SK-N-SH treated with all-trans-retinoic acid at 6 μM for 48 hours (cell line): ENCODE results near the gene KRT4.

Experiments
- ATAC-seq: fragments of 200-7000 bp; cut with Tn5 transposase; 3 replicates; pipeline ENCODE4 v1.9.1; 2020; ENCODE audit warnings: mild to moderate bottlenecking, moderate library complexity
- ARNTL ChIP-seq: fragments of 450-650 bp; formaldehyde crosslinking; IDR thresholded peaks from 2 replicates; pipeline ENCODE4 v1.5.0; 2020; ENCODE audit warnings: low read depth, mild to moderate bottlenecking, moderate library complexity, borderline replicate concordance
- CREB5 ChIP-seq: fragments of 250-450 bp; sonication (Bioruptor Pico); IDR thresholded peaks from 2 replicates; pipeline ENCODE4 v1.5.1; 2020; ENCODE audit warnings: low read depth, mild to moderate bottlenecking, moderate library complexity
- CSRNP3 ChIP-seq: fragments of 250-450 bp; sonication (Bioruptor Pico); IDR thresholded peaks from 2 replicates; pipeline ENCODE4 v1.5.1; 2021; ENCODE audit warnings: mild to moderate bottlenecking, moderate library complexity
- ESRRG ChIP-seq: fragments of 250-450 bp; sonication (Bioruptor Pico); IDR thresholded peaks from 2 replicates; pipeline ENCODE4 v1.6.1; 2021; ENCODE audit warnings: mild to moderate bottlenecking
- GLIS3 ChIP-seq: fragments of 250-450 bp; sonication (Bioruptor Pico); IDR thresholded peaks from 2 replicates; pipeline ENCODE4 v1.5.0; 2020; ENCODE audit warnings: mild to moderate bottlenecking, moderate library complexity
- ISL1 ChIP-seq: fragments of 250-450 bp; sonication (Bioruptor Pico); IDR thresholded peaks from 2 replicates; pipeline ENCODE4 v2.1.2; 2022; ENCODE audit warnings: mild to moderate bottlenecking, moderate library complexity
- POU6F1 ChIP-seq: fragments of 250-450 bp; sonication (Bioruptor Pico); IDR thresholded peaks from 2 replicates; pipeline ENCODE4 v1.8.0; 2021; ENCODE audit warnings: low read depth, mild to moderate bottlenecking, moderate library complexity, borderline replicate concordance
- RARB ChIP-seq: fragments of 250-450 bp; sonication (Bioruptor Pico); IDR thresholded peaks from 2 replicates; pipeline ENCODE4 v1.8.0; 2021; ENCODE audit warnings: mild to moderate bottlenecking, moderate library complexity
- SNAI2 ChIP-seq: fragments of 250-450 bp; sonication (Bioruptor Pico); IDR thresholded peaks from 2 replicates; pipeline ENCODE4 v1.5.0; 2020; ENCODE audit warnings: mild to moderate bottlenecking, moderate library complexity
- TOX ChIP-seq: fragments of 250-450 bp; sonication (Bioruptor Pico); IDR thresholded peaks from 2 replicates; pipeline ENCODE4 v1.8.0; 2021; ENCODE audit warnings: mild to moderate bottlenecking, moderate library complexity, borderline replicate concordance
- ZFP3 ChIP-seq: fragments of 250-450 bp; sonication (Bioruptor Pico); IDR thresholded peaks from 2 replicates; pipeline ENCODE4 v1.5.0; 2020; ENCODE audit warnings: mild to moderate bottlenecking, moderate library complexity
- ZFP30 ChIP-seq: fragments of 450-650 bp; formaldehyde crosslinking; IDR thresholded peaks from 2 replicates; pipeline ENCODE4 v1.5.0; 2022; ENCODE audit warnings: mild to moderate bottlenecking, moderate library complexity
- ZNF565 ChIP-seq: fragments of 450-650 bp; formaldehyde crosslinking; conservative IDR thresholded peaks from 2 replicates; pipeline ENCODE4 v1.5.0; 2020; ENCODE audit warnings: low read depth, mild to moderate bottlenecking, moderate library complexity
- ZNF70 ChIP-seq: fragments of 450-650 bp; formaldehyde crosslinking; IDR thresholded peaks from 2 replicates; pipeline ENCODE4 v1.5.0; 2020; ENCODE audit warnings: mild to moderate bottlenecking, moderate library complexity
- ZNF8 ChIP-seq: fragments of 450-650 bp; formaldehyde crosslinking; IDR thresholded peaks from 2 replicates; pipeline ENCODE4 v1.5.0; 2020; ENCODE audit warnings: mild to moderate bottlenecking, moderate library complexity
- TF ChIP-seq, protein P1 (sequence below): fragments of 250-450 bp; sonication (Bioruptor Pico); IDR thresholded peaks from 2 replicates; pipeline ENCODE4 v1.5.0; 2020; ENCODE audit warnings: mild to moderate bottlenecking, moderate library complexity
- TF ChIP-seq, protein P2 (sequence below): fragments of 250-450 bp; sonication (Bioruptor Pico); IDR thresholded peaks from 2 replicates; pipeline ENCODE4 v1.8.0; 2020; ENCODE audit warnings: mild to moderate bottlenecking, moderate library complexity, borderline replicate concordance

The KRT4 gene

DNA sequence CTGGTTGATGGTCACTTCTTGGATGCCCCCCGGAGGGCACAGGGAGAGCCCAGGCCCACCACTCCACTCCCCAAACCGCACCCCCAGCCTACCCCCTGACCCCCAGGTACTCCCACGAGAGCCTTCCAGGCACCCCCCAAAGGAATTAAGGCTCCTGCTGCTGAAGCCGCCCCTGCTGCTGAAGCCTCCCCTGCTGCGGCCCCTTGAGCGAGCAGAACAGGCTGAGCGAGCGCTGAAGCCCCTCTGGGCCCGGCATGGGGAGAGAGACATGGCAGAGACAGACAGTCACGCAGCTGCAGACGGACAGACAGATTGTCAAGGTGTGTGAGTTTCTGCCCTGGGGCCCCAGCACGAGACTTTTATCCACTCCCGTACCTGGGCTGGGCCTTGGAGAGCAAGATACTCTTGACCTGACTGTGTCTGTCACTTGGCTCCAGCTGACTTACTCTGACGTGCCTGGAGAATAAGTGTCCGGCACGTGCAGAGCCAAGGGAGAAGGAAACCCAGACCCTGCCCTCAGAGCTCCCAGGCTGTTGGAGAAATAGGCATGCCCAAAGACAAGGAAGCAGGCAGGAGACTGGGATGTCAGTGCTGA, 34.8 kb upstream of the KRT4 start, which contains the start of gene KRT78:
KRT78 (minus strand) TSS at position 334 of the 595 bp plus-strand sequence; CDS start at position 270, 64 bp downstream.
- no peak for ATAC-seq
- TF ChIP-seq CREB5 (CRISPR knock-in tag) (no peak), RARB (CRISPR knock-in tag) (no peak), ZFP30 (CRISPR knock-in tag) (no peak), TOX (CRISPR knock-in tag) (no peak), ZFP3 (CRISPR knock-in tag) (no peak), ESRRG (CRISPR knock-in tag) (no peak), SNAI2 (CRISPR knock-in tag) (no peak), POU6F1 (CRISPR knock-in tag) (no peak), ZNF565 (CRISPR knock-in tag) (no peak), ZNF8 (CRISPR knock-in tag) (no peak), ZNF70 (no peak)
- TF ChIP-seq, protein P1, sequence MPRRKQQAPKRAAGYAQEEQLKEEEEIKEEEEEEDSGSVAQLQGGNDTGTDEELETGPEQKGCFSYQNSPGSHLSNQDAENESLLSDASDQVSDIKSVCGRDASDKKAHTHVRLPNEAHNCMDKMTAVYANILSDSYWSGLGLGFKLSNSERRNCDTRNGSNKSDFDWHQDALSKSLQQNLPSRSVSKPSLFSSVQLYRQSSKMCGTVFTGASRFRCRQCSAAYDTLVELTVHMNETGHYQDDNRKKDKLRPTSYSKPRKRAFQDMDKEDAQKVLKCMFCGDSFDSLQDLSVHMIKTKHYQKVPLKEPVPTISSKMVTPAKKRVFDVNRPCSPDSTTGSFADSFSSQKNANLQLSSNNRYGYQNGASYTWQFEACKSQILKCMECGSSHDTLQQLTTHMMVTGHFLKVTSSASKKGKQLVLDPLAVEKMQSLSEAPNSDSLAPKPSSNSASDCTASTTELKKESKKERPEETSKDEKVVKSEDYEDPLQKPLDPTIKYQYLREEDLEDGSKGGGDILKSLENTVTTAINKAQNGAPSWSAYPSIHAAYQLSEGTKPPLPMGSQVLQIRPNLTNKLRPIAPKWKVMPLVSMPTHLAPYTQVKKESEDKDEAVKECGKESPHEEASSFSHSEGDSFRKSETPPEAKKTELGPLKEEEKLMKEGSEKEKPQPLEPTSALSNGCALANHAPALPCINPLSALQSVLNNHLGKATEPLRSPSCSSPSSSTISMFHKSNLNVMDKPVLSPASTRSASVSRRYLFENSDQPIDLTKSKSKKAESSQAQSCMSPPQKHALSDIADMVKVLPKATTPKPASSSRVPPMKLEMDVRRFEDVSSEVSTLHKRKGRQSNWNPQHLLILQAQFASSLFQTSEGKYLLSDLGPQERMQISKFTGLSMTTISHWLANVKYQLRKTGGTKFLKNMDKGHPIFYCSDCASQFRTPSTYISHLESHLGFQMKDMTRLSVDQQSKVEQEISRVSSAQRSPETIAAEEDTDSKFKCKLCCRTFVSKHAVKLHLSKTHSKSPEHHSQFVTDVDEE (CRISPR knock-in tag) = no peak

- ATAC-seq = no peak; the same call in 2 of the 3 replicates
Observed at GRCh38 chr12:52847335-52848102, 33.6 kb upstream of the KRT4 start.

More at GRCh38 chr12:52847335-52848102, 33.6 kb upstream of the KRT4 start:
- TF ChIP-seq ZNF8 (CRISPR knock-in tag) (no peak), POU6F1 (CRISPR knock-in tag) (no peak), TOX (CRISPR knock-in tag) (no peak), RARB (CRISPR knock-in tag) (no peak), ZNF565 (CRISPR knock-in tag) (no peak), GLIS3 (CRISPR knock-in tag) (no peak), ZFP3 (CRISPR knock-in tag) (no peak), CSRNP3 (CRISPR knock-in tag) (no peak), ESRRG (CRISPR knock-in tag) (no peak), ZNF70 (no peak), ISL1 (CRISPR knock-in tag) (no peak), CREB5 (CRISPR knock-in tag) (no peak), SNAI2 (CRISPR knock-in tag) (no peak), ARNTL (CRISPR knock-in tag) (no peak)
- TF ChIP-seq, protein P2, sequence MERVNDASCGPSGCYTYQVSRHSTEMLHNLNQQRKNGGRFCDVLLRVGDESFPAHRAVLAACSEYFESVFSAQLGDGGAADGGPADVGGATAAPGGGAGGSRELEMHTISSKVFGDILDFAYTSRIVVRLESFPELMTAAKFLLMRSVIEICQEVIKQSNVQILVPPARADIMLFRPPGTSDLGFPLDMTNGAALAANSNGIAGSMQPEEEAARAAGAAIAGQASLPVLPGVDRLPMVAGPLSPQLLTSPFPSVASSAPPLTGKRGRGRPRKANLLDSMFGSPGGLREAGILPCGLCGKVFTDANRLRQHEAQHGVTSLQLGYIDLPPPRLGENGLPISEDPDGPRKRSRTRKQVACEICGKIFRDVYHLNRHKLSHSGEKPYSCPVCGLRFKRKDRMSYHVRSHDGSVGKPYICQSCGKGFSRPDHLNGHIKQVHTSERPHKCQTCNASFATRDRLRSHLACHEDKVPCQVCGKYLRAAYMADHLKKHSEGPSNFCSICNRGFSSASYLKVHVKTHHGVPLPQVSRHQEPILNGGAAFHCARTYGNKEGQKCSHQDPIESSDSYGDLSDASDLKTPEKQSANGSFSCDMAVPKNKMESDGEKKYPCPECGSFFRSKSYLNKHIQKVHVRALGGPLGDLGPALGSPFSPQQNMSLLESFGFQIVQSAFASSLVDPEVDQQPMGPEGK (CRISPR knock-in tag) = no peak
